ENCODE data around the gene NODAL. TPM values are rescaled to one million over a fixed set of nuclear protein-coding genes. Genes with fewer than 3 reads are reported as not detected.

The NODAL gene
- total RNA-seq, 1 experiment from 2014 or later, result not detected

DNA sequence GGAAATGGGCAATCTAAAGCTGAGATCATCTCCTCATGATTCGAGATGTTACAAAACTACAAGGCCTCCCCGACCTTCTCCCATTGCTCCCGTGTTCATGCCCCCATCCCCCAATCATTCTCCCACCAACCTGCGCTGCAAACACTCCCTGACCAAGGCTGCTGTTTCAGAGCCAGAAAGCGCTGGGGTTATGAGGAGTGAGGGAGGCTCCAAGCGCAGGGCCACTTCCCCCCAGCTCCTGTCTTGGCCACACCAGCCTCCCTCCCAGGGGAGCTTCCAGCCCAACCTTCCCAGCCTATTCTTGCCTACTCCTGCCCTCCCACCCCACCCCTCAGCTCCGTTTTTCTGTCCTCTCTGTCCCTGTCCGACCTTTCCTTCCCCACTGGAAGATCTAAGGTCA, 14.7 kb upstream of the NODAL start:
- Histone ChIP-seq H3K4me1 (peaks cover 4% of the 10 kb centered on the region; the same call in 1 of the 2 replicates), H3K36me3 (no peaks in the 10 kb centered on the region)
- DNase-seq, result no peak

DNA sequence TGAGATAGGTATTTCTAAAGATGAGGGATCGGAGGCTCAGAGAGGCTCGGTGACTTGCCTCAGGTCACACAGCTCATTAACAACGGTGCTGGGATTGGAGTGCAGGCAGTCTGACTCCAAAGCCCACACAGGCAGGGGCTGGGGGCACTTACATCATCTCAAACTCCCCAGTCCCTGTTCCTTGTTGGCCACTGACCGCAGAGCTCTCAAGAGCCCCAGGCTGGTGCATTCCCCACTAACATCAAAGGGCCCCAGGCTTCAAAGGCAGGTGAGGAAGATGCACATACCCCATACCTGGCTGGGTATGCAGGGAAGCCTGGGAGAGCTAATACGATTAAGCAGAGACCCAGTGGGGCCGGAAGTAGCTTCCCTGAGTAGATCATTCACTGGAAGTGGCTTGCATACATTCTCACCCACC, 13.7 kb upstream of the NODAL start:
- DNase-seq, result no peak
- Histone ChIP-seq H3K9me3 (replicated peaks) (no peaks in the 10 kb centered on the region), H3K4me1 (peaks cover 4% of the 10 kb centered on the region; the same call in 1 of the 2 replicates), H3K4me3 (no peak overlapping the region), H3K36me3 (no peaks in the 10 kb centered on the region), H3K27me3 (no peaks in the 10 kb centered on the region), H3K27ac (no peak overlapping the region)

More for the DNA sequence above, 14.7 kb upstream of the NODAL start:
- Histone ChIP-seq H3K27me3 (no peaks in the 10 kb centered on the region), H3K27ac (no peak overlapping the region), H3K4me3 (no peak overlapping the region), H3K9me3 (replicated peaks) (no peaks in the 10 kb centered on the region)

DNA sequence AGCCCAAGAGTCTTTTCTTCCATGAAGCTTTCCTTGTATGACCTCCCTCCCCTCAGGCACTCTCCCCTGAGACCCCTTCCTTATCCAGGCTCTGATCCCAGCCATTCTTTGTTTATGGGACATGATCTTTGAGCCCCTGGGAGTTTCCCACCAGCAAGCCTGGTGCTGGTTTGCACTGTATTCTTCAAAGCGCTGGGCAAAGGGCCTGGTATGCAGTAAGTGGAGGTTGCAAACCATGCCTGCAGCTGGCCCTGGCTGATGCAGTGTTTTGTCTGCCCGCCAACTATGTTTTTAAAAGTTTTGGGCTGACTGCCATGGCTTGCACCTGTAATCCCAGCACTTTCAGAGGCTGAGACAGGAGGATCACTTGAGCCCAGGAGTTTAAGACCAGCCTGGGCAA, 6.8 kb upstream of the NODAL start:
- Histone ChIP-seq H3K27ac (no peak overlapping the region), H3K9me3 (replicated peaks) (no peaks in the 10 kb centered on the region), H3K36me3 (no peaks in the 10 kb centered on the region), H3K4me3 (no peak overlapping the region), H3K4me1 (peaks cover 10% of the 10 kb centered on the region), H3K27me3 (no peaks in the 10 kb centered on the region)
- no peak for DNase-seq

DNA sequence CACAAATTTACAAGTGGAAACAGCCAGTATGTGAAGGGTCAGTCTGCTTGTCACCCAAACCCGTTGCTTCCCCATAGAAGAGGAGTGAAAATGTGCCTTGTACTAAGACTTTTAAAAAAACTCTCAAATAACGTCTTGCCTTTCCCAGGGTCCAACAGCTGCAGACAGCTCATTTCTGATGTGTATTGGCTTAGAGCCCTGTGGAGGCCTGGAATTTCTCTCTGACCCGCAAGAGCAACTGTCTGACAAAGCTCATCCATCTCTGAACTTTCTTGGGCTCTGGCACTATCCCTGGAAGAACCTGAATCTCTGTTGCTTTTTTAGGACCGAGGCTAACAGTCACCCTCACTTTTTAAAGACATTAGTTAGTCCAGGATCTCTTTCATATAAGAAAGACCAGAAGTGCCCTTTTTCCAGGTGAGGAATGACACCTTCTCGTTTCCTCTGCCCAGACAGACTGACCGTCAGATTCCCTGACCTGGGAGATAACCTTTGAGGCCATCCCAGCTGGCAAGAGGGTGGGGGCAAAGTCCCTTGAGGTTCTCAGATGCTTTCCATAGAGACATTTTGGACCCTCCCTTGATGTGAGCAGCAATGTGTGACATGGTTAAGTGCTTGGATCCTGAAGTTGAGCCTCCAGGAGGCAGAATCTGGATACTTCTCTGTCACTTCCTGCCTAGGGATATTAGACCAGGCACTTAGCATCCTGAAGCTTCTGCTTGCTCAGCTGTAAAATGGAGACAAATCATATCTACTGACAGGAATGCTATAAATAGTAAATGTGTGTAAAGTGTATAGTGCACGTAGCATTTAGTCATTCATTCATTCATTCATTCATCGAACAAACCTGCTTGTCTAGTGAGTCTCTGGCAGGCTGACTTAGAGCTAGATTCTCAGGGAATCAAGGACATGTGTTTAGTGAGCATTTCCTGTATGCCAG, 4.5 kb upstream of the NODAL start:
- H3K27ac ChIP-seq, result no peak overlapping the region
- peak; percentile 54 to 74 for DNase-seq
- H3K36me3 ChIP-seq, result no peaks in the 10 kb centered on the region
- no peaks in the 10 kb centered on the region for H3K27me3 ChIP-seq
- peaks cover 10% of the 10 kb centered on the region for H3K4me1 ChIP-seq
- no peak overlapping the region for H3K4me3 ChIP-seq
- H3K9me3 ChIP-seq (replicated peaks), result no peaks in the 10 kb centered on the region

DNA sequence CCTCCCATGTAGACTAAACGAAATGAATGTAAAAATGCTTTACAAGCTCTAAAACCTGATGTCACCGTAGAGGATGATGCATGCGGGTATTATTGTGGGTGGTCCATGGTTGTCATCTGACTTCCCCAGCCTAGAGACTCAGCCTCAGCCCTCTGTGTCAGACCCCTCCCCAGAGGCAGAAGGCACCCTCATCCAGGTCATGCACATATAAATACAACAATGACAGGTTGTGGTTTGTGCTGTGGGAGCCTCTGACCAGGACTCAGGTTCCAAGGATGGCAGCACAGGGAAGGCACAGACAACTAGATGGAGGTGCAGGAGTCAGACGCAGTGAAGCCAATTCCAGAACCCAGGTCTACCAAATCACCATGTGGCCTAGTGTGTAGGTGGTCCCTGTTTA, 3.3 kb upstream of the NODAL start:
- H3K9me3 ChIP-seq (replicated peaks), result no peaks in the 10 kb centered on the region
- no peaks in the 10 kb centered on the region for H3K27me3 ChIP-seq
- no peak overlapping the region for H3K4me3 ChIP-seq
- H3K36me3 ChIP-seq, result no peaks in the 10 kb centered on the region
- no peak for DNase-seq
- no peak overlapping the region for H3K27ac ChIP-seq
- H3K4me1 ChIP-seq, result peaks cover 10% of the 10 kb centered on the region

DNA sequence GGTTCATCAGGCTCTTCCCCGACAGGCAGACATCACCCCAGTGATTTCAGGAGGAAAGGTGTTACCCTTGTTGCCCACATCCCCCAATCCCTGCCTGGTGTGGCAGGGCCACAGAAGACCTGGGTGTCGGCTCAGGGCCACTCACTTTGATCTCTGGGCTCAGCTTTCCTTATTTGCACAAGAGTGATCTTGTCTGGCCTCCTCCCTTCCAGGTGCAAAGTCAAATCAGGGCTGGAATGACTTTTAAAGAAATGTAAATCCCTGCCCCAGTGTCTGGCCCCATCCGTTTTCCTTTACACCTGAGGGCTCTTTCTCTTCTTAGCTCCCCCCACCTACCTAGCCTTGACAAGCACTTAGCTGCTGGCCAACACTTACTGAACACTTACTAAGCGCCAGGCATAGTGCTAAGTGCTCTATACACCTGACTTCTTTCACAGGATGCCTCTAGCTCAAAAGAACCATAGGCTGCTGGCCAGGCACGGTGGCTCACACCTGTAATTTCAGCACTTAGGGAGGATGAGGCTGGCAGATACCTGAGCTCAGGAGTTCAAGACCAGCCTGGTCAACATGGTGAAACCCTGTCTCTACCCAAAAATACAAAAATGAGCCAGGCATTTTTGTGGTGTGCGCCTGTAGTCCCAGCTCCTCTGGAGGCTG, 979 bp upstream of the NODAL start:
- Histone ChIP-seq H3K27me3 (no peaks in the 10 kb centered on the region), H3K36me3 (no peaks in the 10 kb centered on the region), H3K4me1 (peaks cover 10% of the 10 kb centered on the region), H3K27ac (no peak overlapping the region), H3K4me3 (no peak overlapping the region), H3K9me3 (replicated peaks) (no peaks in the 10 kb centered on the region)
- DNase-seq, result no peak

DNA sequence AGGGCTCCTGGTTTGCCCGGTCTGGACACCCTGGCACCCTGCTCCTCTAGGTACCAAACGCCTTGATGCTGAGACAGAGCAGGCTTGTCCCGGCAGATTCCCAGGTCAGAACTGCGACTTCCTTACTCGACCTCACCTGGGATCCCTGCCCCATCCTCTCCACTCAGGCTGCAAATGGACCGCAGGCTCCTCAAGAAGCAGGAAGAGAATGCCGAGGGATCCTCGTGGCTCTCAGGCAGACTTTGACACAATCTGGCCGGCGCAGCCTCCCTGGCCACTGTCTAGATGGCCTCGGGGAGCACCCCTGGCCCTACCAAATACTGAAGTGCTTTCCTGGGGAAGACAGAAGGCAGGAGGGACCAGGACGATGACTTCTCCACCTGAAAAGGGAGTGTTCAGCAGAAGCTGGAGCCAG, 421 bp upstream of the NODAL start:
- H3K4me1 ChIP-seq, result peaks cover 10% of the 10 kb centered on the region
- H3K9me3 ChIP-seq (replicated peaks), result no peaks in the 10 kb centered on the region
- no peaks in the 10 kb centered on the region for H3K27me3 ChIP-seq
- H3K4me3 ChIP-seq, result no peak overlapping the region
- no peak overlapping the region for H3K27ac ChIP-seq
- no peaks in the 10 kb centered on the region for H3K36me3 ChIP-seq
- no peak for DNase-seq

DNA sequence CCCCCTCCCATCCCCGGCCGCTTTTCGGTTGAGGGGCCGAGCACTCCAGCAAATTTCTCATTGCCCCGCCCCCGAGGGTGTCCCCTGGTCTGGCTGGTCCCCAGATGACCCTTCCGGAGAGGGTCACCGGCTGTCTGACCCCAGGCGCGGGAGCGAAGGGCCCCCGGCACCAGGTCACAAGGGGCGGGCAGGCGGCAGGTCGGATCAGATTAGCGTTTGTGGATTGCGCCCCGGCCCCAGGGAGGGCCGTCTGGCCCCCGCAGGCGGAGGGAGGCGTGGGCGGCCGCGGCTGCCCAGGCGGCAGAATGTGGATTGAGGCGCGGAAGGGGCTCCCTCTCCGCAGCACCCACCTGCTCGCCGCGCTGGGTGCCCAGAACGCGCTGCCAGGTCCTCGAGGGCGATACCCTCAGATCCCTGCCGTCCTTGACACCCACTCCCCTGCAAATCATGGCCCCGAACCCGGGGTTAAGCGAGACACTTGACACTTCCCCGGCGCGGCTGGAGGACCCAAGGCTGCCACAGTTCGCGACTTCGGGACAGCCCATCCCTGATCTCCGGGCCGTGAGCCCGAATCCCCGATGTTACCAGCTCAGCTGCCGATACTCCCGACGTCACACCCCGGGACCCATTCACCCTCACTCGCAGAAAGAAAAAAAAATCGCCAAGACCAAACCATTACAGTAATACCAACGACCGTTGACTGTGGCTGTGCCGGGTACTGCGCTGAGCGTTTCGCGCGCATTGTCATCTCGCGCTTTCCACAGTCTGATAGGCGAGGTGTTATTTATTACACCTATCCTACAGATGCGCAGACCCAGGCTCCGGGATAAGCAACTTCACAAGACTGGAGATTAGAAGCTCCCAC, 953 bp downstream of the NODAL start:
- Histone ChIP-seq H3K36me3 (no peaks in the 10 kb centered on the region), H3K9me3 (replicated peaks) (no peaks in the 10 kb centered on the region), H3K27me3 (no peaks in the 10 kb centered on the region), H3K27ac (no peak overlapping the region), H3K4me1 (peaks cover 2% of the 10 kb centered on the region; the same call in 1 of the 2 replicates), H3K4me3 (no peak overlapping the region)
- no peak for DNase-seq

DNA sequence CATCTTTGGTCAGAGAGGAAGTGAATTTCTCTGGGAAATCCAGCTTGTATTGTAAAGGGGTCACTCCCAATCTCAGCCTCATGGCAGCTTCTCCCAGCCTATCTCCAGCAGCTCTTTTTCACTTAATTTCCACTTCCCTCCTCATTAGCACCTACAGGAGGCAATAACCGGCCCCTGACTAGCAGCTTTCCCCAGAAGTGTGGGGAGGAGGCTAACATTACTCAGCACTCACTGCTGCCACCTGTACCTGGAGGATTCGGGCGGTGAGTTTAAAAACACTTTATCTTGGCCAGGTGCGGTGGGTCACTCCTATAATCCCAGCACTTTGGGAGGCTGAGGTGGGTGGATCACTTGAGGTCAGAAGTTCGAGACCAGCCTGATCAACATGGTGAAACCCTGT, 3.8 kb downstream of the NODAL start:
- no peaks in the 10 kb centered on the region for H3K4me1 ChIP-seq
- H3K9me3 ChIP-seq (replicated peaks), result no peaks in the 10 kb centered on the region
- H3K4me3 ChIP-seq, result no peak overlapping the region
- no peak for DNase-seq
- no peak overlapping the region for H3K27ac ChIP-seq
- no peaks in the 10 kb centered on the region for H3K27me3 ChIP-seq
- no peaks in the 10 kb centered on the region for H3K36me3 ChIP-seq

DNA sequence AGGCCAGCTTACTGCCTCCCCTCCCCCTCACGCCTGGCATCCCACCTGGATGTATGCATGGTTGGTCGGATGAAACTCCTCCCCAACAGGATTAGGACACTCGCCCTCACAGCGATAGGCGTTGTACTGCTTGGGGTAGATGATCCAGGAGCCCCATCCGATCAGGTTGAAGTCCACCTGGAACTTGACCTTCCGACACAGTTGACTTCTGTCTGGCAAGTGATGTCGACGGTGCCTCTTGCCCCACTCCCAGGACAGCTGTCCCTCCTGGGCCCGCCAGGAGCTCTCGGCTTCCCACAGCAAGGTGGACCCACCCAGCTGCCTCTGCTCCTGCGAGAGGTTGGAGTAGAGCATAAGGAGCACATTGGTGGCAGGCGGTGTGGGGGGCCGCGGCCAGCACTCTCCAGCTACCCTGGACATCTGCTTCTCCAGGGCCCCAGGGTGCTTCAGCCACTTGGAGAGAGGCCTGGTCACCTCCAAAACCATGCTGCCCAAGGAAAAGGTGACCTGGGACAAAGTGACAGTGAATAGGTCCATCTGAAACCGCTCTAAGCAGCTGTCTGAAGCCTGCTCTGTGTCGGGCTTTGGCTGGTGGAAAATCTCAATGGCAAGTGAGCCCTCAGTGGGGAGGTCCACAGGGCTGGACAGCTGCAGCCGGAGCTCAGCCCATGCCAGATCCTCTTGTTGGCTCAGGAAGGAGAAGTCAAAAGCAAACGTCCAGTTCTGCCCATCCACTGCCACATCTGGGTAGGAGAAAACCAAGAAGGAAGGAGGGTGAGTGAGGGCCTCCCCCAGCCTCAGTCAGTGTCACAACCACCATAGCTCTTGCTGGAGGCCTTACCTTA, 6.0 kb downstream of the NODAL start:
- no peak overlapping the region for H3K27ac ChIP-seq
- H3K4me1 ChIP-seq, result peaks cover 12% of the 10 kb centered on the region
- no peaks in the 10 kb centered on the region for H3K27me3 ChIP-seq
- no peak overlapping the region for H3K4me3 ChIP-seq
- no peaks in the 10 kb centered on the region for H3K36me3 ChIP-seq
- DNase-seq, result no peak
- H3K9me3 ChIP-seq (replicated peaks), result no peaks in the 10 kb centered on the region

DNA sequence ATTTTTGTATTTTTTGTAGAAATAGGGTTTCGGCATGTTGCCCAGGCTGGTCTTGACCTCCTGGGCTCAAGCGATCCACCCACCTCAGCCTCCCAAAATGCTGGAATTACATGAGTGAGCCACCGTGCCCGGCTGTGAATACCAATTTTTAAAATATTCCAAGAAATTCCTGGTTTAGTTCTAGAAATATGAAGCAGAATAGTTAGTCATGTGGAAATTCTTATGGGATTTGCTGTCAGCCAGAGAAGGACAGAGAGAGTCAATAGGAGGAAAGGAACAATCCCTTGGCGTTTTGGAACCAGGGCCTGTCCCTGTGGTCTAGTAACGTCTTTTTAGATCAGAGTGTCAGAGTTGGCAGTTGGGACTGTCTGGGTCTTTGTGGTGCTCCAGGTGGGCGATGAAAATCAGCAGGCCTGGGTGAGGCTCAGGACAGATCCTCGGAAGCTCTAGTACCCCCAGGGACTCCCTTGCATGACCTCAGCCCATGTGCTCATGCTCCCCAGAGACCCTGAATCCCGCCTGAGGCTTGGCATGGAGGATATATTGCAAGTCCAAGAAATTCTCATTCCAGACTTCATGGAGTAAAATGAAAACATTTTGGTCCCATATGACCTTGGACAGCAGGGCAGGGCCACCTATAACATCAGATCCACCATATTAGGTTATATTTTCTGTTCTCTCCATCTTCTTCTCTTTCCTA, 7.8 kb downstream of the NODAL start:
- H3K27ac ChIP-seq, result no peak overlapping the region
- DNase-seq, result no peak

DNA sequence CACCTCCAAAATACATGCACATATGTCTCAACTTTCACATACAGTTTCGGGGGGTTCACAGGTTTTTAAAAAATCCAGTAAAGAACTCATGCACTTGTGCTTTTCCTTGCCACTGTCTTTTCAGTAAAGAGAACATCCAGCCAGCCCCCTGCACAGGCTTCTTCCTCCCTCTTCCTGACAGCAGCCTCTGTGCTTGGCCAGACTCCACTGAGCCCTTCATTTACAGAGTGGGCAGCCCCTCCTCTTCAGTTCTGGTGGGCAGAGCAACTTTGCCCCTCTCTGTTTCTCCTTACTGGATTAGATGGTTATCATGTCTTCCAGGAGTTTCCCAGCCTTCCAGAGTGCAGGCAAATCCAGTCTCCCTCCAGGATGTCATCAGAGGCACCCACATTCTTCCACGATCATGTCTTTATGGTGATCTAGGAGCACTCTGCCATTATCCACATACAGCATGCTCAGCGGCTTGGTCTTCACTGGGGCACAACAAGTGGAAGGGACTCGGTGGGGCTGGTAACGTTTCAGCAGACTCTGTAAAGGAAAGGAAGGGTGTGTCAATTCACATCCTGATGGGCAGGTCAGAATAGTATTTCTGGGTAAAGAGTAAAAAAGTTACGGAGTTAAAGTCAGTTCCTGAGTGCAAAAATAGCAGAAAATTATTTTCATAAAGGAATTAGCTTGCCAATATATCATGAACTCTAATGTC, 8.8 kb downstream of the NODAL start:
- peaks cover 3% of the 10 kb centered on the region; the same call in 1 of the 2 replicates for H3K36me3 ChIP-seq
- H3K27ac ChIP-seq, result no peak overlapping the region
- H3K27me3 ChIP-seq, result no peaks in the 10 kb centered on the region
- DNase-seq, result no peak
- H3K9me3 ChIP-seq (replicated peaks), result no peaks in the 10 kb centered on the region
- no peak overlapping the region for H3K4me3 ChIP-seq
- H3K4me1 ChIP-seq, result peaks cover 12% of the 10 kb centered on the region

More for the DNA sequence above, 7.8 kb downstream of the NODAL start:
- Histone ChIP-seq H3K36me3 (peaks cover 3% of the 10 kb centered on the region; the same call in 1 of the 2 replicates), H3K4me3 (no peak overlapping the region), H3K9me3 (replicated peaks) (no peaks in the 10 kb centered on the region), H3K4me1 (peaks cover 12% of the 10 kb centered on the region), H3K27me3 (no peaks in the 10 kb centered on the region)

DNA sequence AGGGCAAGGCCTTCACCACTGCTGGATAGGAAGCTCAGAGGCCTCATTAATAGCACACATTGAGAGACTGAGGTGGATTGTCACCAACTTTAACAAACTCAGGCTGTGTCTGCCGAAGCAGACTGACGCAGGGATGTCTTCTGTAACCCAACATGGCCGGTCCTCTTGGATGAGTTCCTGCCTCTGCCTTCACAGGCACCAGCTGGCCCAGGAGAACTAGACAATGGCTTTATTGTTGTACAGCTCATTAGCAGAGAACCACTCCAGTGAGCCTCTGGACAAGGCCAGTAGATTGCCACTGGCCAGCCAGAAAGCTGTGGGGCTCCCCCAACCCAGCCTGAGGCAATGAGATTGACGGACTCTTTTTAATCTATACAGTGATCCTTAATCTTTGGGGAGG, 9.4 kb downstream of the NODAL start:
- peak; percentile 62 to 80 for DNase-seq
- Histone ChIP-seq H3K4me3 (no peak overlapping the region), H3K9me3 (replicated peaks) (no peaks in the 10 kb centered on the region), H3K27ac (peak overlapping the region; percentile 21), H3K36me3 (peaks cover 3% of the 10 kb centered on the region; the same call in 1 of the 2 replicates), H3K27me3 (no peaks in the 10 kb centered on the region), H3K4me1 (peaks cover 12% of the 10 kb centered on the region)

Measured in SJCRH30 (cell line).